Gastrocnemius medialis (tissue), 4 donors: ENCODE data around the gene TXLNB. TPM values are rescaled to one million over a fixed set of nuclear protein-coding genes. Genes with fewer than 3 reads are reported as not detected.

Experiments
- ATAC-seq, 2 donors: fragments of 150-250 bp; one replicate each; pipeline ENCODE4 v1.9.1; 2016
- DNase-seq, 2 donors: peaks; one replicate each; pipeline ENCODE4 v3.0.0-alpha.2; 2019
- H3K27ac ChIP-seq, 4 donors: fragments of 200-600 bp; sonication (generic); 1 replicate in 1 of 4; 2 replicates in 3 of 4; pipeline ENCODE4 v1.5.1; 2016 to 2018; ENCODE audit warnings: mild to moderate bottlenecking in 2 of 4, moderate library complexity in 1 of 4
- H3K27me3 ChIP-seq, 3 donors: fragments of 200-600 bp; sonication (generic) in 2 of 3; 1 replicate in 1 of 3; 2 replicates in 2 of 3; pipeline versions ENCODE4 v1.5.1 to v1.6.0; 2016 to 2019; ENCODE audit warnings: mild to moderate bottlenecking in 1 of 3, moderate library complexity in 1 of 3
- H3K36me3 ChIP-seq, 2 donors: fragments of 200-600 bp; sonication (generic) in 1 of 2; one replicate each; pipeline ENCODE4 v1.5.1; 2017 to 2018
- H3K4me1 ChIP-seq, 2 donors: fragments of 200-600 bp; sonication (generic) in 1 of 2; one replicate each; pipeline ENCODE4 v1.5.1; 2016 to 2017; ENCODE audit warnings: mild to moderate bottlenecking in 2 of 2
- H3K4me3 ChIP-seq, 4 donors: fragments of 200-600 bp; sonication (generic) in 3 of 4; 1 replicate in 1 of 4; 2 replicates in 3 of 4; pipeline ENCODE4 v1.5.1; 2016 to 2019; ENCODE audit warnings: mild to moderate bottlenecking in 2 of 4
- H3K9me3 ChIP-seq, 3 donors: fragments of 200-600 bp; sonication (generic) in 2 of 3; 1 replicate in 1 of 3; 2 replicates in 2 of 3; pipeline ENCODE4 v1.5.1; 2016 to 2019
- POLR2A ChIP-seq, 2 donors: fragments of 450-650 bp; IDR thresholded peaks; one replicate each; pipeline ENCODE4 v1.6.1; 2017; ENCODE audit warnings: antibody characterized with exemption in 2 of 2, mild to moderate bottlenecking in 2 of 2, moderate library complexity in 2 of 2
- in situ Hi-C, 4 donors: fragments of 200-750 bp; cut with MboI; loops; one replicate each; pipeline versions ENCODE4 v1.15.0 to v1.8.0; 2017; ENCODE audit warnings: low sequenced_read_pairs in 4 of 4
- intact Hi-C: fragments of 100-400 bp; cut with DNase I; formaldehyde crosslinking; loops from one replicate; pipeline ENCODE4 v1.15.1; 2023; ENCODE audit warnings: low total_unique reads
- total RNA-seq, 4 donors: library from RNA; depleted of rRNA; stranded (reverse); fragments of >200 nt; gene quantifications; one replicate each; pipeline versions ENCODE4 v1.1.0 to v1.2.3, GENCODE V29; 2016
- TF ChIP-seq, protein P1 (sequence below), 5 experiments: fragments of 450-650 bp in 3 of 5; fragments of 200-600 bp in 2 of 5; sonication (generic) in 2 of 5; IDR thresholded peaks in 4 of 5; conservative IDR thresholded peaks in 1 of 5; 1 replicate in 4 of 5; 2 replicates in 1 of 5; pipeline ENCODE4 v1.5.1; 2016 to 2019; ENCODE audit warnings: antibody characterized with exemption in 5 of 5, mild to moderate bottlenecking in 3 of 5, moderate library complexity in 3 of 5

TXLNB gene
- total RNA-seq, 4 donors from 2014 or later = 58.3 to 197 (median 124) TPM

DNA sequence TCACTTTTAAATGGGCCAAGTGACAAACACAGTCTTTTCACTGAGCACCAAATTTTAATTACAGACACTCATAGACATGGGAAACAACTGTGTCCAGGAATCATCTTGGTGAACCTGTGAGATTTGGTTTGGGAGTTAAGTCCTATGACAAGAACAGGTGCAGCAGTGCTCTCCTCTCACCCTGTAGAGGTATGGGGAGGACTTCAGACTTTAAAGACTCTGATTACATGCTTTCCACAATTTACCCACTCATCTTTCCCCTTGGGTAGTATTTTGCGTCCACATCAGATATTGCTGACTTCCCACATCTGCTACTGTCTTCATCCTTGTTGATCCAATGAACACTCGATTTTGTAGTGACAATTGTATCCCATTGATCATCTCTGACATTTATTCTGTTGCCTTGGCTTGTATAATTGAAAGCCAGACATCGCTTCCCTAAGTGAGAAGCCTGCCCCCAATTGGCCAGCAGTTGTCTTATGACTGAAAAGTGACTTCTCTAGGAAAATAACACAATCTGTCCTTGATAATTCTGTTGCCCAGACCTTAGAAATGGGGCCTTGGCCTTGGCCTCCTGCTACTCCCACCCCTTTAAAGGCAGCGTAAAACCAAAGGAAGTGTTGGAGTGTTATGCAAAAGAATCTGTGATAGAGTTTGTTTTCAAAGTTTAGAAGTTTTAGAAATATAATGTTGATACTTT is 40.0 kb downstream of the TXLNB start:
- peaks cover 0 to 27% of the 10 kb centered on the region in 2 donors for H3K36me3 ChIP-seq
- H3K9me3 ChIP-seq = no peaks in the 10 kb centered on the region
- DNase-seq = peak in 1 of 2 donors; percentile 35
- H3K27ac ChIP-seq = peak overlapping the region; percentile 71 to 84 (median 82)
- H3K27me3 ChIP-seq = no peaks in the 10 kb centered on the region
- H3K4me3 ChIP-seq = peak overlapping the region in 1 of 4 donors; percentile 16
- in situ Hi-C loops (loop anchor here in 2 of 4 donors (25.0 kb wide), 1 partner anchor 510 kb away; no protein-coding TSS in a partner anchor), intact Hi-C loops (loop anchor here (1.0 to 5.0 kb wide), 3 partner anchors 27 to 85 kb away; partner anchors contain the start of gene TXLNB)
- ATAC-seq = peak; percentile 65 to 75
- TF ChIP-seq POLR2A (IDR thresholded peaks at IDR 0.05) = no peak
- TF ChIP-seq, protein P1, sequence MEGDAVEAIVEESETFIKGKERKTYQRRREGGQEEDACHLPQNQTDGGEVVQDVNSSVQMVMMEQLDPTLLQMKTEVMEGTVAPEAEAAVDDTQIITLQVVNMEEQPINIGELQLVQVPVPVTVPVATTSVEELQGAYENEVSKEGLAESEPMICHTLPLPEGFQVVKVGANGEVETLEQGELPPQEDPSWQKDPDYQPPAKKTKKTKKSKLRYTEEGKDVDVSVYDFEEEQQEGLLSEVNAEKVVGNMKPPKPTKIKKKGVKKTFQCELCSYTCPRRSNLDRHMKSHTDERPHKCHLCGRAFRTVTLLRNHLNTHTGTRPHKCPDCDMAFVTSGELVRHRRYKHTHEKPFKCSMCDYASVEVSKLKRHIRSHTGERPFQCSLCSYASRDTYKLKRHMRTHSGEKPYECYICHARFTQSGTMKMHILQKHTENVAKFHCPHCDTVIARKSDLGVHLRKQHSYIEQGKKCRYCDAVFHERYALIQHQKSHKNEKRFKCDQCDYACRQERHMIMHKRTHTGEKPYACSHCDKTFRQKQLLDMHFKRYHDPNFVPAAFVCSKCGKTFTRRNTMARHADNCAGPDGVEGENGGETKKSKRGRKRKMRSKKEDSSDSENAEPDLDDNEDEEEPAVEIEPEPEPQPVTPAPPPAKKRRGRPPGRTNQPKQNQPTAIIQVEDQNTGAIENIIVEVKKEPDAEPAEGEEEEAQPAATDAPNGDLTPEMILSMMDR (IDR thresholded peaks at IDR 0.05 in 4 of 5, conservative IDR thresholded peaks at IDR 0.05 in 1 of 5) = no peak
- H3K4me1 ChIP-seq = peaks cover 21 to 24% of the 10 kb centered on the region in 2 donors

DNA sequence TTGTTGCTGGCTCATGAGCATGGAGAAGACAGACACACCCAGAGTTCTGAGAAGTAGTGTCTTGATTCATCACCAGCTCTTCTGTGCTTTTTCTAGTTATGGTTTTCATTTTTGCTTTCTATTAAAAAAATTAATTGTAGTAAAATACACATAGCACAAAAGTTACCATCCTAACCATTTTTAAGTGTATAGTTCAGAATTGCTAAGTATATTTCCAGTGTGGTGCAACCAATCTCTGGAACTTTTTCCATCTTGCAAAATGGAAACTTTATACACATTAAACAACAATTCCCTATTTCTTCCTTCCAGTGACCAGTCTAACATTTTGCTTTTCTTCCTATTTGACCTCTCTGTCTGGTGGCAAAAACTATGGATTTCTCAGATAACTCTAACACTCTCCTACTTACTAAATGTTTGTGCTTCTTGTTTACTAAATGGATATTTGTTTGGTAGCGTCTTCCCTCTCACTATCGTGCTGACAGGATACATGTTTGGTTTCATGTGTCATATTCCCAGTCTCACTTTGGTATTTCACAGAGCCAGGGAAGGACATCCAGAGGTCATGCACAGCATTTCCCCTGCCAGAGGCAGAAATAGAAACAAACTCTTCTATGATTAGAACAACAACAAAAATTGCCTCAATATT is 40.6 kb downstream of the TXLNB start:
- peak; percentile 51 to 57 for DNase-seq
- in situ Hi-C loops = loop anchor here in 2 of 4 donors (25.0 kb wide), 1 partner anchor 511 kb away; no protein-coding TSS in a partner anchor
- peak overlapping the region; percentile 71 to 84 (median 82) for H3K27ac ChIP-seq

GRCh38 chr6:139250296-139251044 is 41.3 kb downstream of the TXLNB start:
- Histone ChIP-seq H3K4me1 (peaks cover 24 to 25% of the 10 kb centered on the region in 2 donors), H3K9me3 (no peaks in the 10 kb centered on the region), H3K27me3 (no peaks in the 10 kb centered on the region), H3K36me3 (peaks cover 0 to 38% of the 10 kb centered on the region in 2 donors), H3K27ac (peak overlapping the region; percentile 71 to 84 (median 82)), H3K4me3 (peak overlapping the region in 1 of 4 donors; percentile 16)
- no peak for TF ChIP-seq POLR2A (IDR thresholded peaks at IDR 0.05)
- TF ChIP-seq, protein P1 (IDR thresholded peaks at IDR 0.05 in 4 of 5, conservative IDR thresholded peaks at IDR 0.05 in 1 of 5) = peak; percentile 42 to 84 (median 73)
- intact Hi-C loops = loop anchor here (1.0 to 5.0 kb wide), 3 partner anchors 29 to 87 kb away; partner anchors contain the start of gene TXLNB
- DNase-seq = peak; percentile 38 to 73
- ATAC-seq = peak; percentile 59 to 84
- in situ Hi-C loops = loop anchor here in 2 of 4 donors (25.0 kb wide), 1 partner anchor 512 kb away; no protein-coding TSS in a partner anchor

More for the DNA sequence above, 40.6 kb downstream of the TXLNB start:
- Histone ChIP-seq H3K4me3 (peak overlapping the region in 1 of 4 donors; percentile 16), H3K36me3 (peaks cover 0 to 34% of the 10 kb centered on the region in 2 donors), H3K27me3 (no peaks in the 10 kb centered on the region), H3K9me3 (no peaks in the 10 kb centered on the region), H3K4me1 (peaks cover 21 to 24% of the 10 kb centered on the region in 2 donors)
- no peak for TF ChIP-seq POLR2A (IDR thresholded peaks at IDR 0.05)
- TF ChIP-seq, protein P1 (IDR thresholded peaks at IDR 0.05 in 4 of 5, conservative IDR thresholded peaks at IDR 0.05 in 1 of 5) = no peak
- ATAC-seq = peak; percentile 91 to 92
- intact Hi-C loops = loop anchor here (1.0 to 5.0 kb wide), 3 partner anchors 28 to 86 kb away; partner anchors contain the start of gene TXLNB

- Histone ChIP-seq H3K4me3 (no peak overlapping the region), H3K27ac (peak overlapping the region; percentile 16 to 84 (median 82)), H3K4me1 (peaks cover 32 to 36% of the 10 kb centered on the region in 2 donors), H3K27me3 (no peaks in the 10 kb centered on the region), H3K9me3 (no peaks in the 10 kb centered on the region), H3K36me3 (peaks cover 0 to 30% of the 10 kb centered on the region in 2 donors)
- in situ Hi-C loops (loop anchor here in 1 of 4 donors (25.0 kb wide), 1 partner anchor 513 kb away; no protein-coding TSS in a partner anchor), intact Hi-C loops (no loop called here)
- TF ChIP-seq POLR2A (IDR thresholded peaks at IDR 0.05) = no peak
- TF ChIP-seq, protein P1 (IDR thresholded peaks at IDR 0.05 in 4 of 5, conservative IDR thresholded peaks at IDR 0.05 in 1 of 5) = no peak
- no peak for DNase-seq
- no peak for ATAC-seq
Measured at GRCh38 chr6:139249395-139249794, 42.4 kb downstream of the TXLNB start.
